ENCODE data around the gene GPR61. TPM values are rescaled to one million over a fixed set of nuclear protein-coding genes. Genes with fewer than 3 reads are reported as not detected.

The GPR61 gene
- total RNA-seq, 1 donor from 2014 or later = not detected

DNA sequence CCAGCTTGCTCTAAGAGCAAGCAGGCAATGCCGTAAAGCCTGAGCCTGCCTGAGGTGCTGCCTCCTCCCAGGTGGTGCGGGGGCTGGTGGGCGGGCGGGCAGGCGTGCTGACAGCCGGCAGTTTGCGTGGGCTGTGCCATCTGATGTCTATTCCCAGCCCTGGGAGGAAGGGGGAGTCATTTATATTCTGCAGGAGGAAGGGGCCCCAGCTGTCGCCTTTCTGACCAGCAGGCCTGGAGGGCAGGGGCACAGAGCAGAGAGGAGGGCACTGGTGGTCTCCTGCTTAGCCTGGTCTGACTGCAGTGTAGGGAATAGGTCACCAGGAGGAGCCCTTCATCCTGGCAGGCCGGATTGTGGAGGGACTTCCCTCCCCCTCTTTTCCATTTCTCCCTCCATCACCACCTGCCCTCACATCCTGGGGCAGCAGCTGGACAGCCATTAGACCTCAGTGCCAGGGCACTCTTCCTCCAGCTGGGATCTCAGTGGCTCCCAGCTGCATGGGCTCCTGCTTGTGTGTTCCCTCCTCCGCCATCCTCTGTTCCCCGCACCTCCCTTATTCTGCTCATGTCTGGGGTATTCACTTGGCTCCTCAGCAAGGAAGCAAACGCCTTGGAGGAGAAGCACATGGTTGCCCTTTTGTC, 41.4 kb upstream of the GPR61 start:
- Mint-ChIP-seq H3K4me1 (ENCODE audit: unreplicated experiment) (peaks cover 2% of the 10 kb centered on the region), H3K36me3 (ENCODE audit: low read depth, unreplicated experiment) (peaks cover 13% of the 10 kb centered on the region), H3K9me3 (ENCODE audit: unreplicated experiment) (no peaks in the 10 kb centered on the region), H3K27me3 (ENCODE audit: unreplicated experiment) (peaks cover 2% of the 10 kb centered on the region), H3K4me3 (ENCODE audit: unreplicated experiment) (no peak overlapping the region), H3K27ac (ENCODE audit: unreplicated experiment) (no peak overlapping the region)
- TF ChIP-seq, protein P1, sequence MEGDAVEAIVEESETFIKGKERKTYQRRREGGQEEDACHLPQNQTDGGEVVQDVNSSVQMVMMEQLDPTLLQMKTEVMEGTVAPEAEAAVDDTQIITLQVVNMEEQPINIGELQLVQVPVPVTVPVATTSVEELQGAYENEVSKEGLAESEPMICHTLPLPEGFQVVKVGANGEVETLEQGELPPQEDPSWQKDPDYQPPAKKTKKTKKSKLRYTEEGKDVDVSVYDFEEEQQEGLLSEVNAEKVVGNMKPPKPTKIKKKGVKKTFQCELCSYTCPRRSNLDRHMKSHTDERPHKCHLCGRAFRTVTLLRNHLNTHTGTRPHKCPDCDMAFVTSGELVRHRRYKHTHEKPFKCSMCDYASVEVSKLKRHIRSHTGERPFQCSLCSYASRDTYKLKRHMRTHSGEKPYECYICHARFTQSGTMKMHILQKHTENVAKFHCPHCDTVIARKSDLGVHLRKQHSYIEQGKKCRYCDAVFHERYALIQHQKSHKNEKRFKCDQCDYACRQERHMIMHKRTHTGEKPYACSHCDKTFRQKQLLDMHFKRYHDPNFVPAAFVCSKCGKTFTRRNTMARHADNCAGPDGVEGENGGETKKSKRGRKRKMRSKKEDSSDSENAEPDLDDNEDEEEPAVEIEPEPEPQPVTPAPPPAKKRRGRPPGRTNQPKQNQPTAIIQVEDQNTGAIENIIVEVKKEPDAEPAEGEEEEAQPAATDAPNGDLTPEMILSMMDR (IDR thresholded peaks at IDR 0.05; ENCODE audit: unreplicated experiment) = peak; percentile 61
- peak; percentile 69 for DNase-seq (ENCODE audit: low spot score)

DNA sequence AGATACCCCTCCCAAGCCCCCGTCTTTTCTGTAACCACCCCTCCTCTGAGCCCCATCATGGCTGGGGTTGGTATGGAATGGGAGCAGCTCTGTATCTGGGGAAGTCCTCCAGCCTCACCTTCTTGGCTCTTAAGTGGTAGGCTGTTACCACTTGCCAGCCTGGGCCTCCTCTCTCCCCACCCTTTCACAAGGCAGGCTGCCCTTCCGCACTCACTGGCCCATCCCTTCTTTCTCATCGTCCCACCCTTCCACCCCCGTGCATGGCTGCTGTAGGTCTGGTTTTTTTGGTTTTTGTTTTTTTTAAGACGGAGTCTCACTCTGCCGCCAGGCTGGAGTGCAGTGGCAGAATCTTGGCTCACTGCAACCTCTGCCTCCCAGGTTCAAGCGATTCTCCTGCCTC, 40.6 kb upstream of the GPR61 start:
- Mint-ChIP-seq H3K4me3 (ENCODE audit: unreplicated experiment) (no peak overlapping the region), H3K4me1 (ENCODE audit: unreplicated experiment) (peaks cover 2% of the 10 kb centered on the region), H3K27ac (ENCODE audit: unreplicated experiment) (no peak overlapping the region), H3K27me3 (ENCODE audit: unreplicated experiment) (peaks cover 2% of the 10 kb centered on the region), H3K9me3 (ENCODE audit: unreplicated experiment) (no peaks in the 10 kb centered on the region), H3K36me3 (ENCODE audit: low read depth, unreplicated experiment) (peaks cover 13% of the 10 kb centered on the region)
- no peak for DNase-seq (ENCODE audit: low spot score)
- TF ChIP-seq, protein P1 (IDR thresholded peaks at IDR 0.05; ENCODE audit: unreplicated experiment) = no peak

DNA sequence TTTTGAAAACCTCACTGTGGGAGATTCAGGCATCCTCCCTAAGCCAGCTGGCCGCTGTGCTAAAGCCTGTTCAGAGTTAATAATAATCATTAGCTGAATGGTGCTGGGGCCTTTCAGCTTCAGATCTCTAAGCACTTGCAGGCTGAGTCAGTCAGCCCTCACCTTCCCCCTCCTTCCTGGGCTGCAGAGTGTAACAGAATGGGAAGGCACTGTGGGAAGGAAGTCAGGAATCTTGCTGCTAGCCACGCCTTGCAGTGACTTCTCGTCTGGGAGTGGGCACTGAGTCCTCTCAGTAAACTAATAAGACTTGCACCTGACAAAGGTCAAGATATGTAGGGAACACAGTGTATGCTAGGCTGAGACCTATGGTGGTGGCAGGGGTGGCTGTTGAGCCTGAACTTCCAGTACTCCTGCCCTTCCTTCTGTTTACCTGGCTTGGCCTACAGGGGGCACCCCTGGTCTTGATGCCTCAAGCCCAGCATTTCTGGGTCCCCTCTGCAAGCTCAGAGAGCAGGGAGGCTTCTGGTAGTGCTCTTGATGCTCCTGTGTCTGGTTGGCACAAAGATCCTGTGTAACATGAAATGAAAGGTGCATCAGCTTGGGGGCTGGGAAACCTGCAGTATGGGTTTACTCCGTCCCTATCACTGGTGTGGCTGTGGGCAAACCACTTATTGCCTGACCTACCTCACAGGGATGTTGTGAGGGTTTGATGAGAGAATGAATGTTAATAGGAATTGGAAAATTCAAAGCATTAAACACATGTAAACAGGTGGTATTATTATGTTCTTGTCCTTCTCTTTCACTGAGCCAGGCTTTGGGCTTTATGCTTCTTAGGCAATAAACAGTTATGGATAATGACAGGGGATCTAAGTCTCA, 39.8 kb upstream of the GPR61 start:
- TF ChIP-seq, protein P1 (IDR thresholded peaks at IDR 0.05; ENCODE audit: unreplicated experiment) = peak; percentile 64
- peaks cover 2% of the 10 kb centered on the region for H3K27me3 Mint-ChIP-seq (ENCODE audit: unreplicated experiment)
- H3K27ac Mint-ChIP-seq (ENCODE audit: unreplicated experiment) = no peak overlapping the region
- H3K4me3 Mint-ChIP-seq (ENCODE audit: unreplicated experiment) = no peak overlapping the region
- H3K9me3 Mint-ChIP-seq (ENCODE audit: unreplicated experiment) = no peaks in the 10 kb centered on the region
- peaks cover 13% of the 10 kb centered on the region for H3K36me3 Mint-ChIP-seq (ENCODE audit: low read depth, unreplicated experiment)
- DNase-seq (ENCODE audit: low spot score) = peak; percentile 62
- H3K4me1 Mint-ChIP-seq (ENCODE audit: unreplicated experiment) = peaks cover 2% of the 10 kb centered on the region

DNA sequence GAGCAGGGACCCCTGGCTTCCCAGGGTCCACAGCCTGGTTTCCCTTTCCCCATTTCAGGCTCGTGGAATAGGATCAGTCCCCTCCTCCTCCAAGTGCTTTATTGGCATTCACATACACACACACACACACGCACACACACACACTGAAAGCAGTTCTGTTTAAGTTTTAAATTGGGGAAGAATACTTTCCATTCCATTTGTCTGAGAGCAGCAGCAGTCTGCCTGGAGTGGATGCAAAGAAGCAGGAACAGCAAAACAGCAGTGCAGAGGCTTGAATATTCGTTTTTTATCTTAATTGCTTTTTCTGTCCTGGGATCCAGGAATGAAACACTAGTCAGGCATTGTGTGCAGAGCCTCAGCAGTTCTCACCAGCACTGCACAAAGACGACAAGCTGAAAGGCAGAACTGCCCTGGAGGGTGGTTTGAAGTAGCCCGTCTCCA, 38.7 kb upstream of the GPR61 start:
- Mint-ChIP-seq H3K4me3 (ENCODE audit: unreplicated experiment) (no peak overlapping the region), H3K9me3 (ENCODE audit: unreplicated experiment) (no peaks in the 10 kb centered on the region), H3K4me1 (ENCODE audit: unreplicated experiment) (peaks cover 2% of the 10 kb centered on the region), H3K36me3 (ENCODE audit: low read depth, unreplicated experiment) (peaks cover 13% of the 10 kb centered on the region), H3K27ac (ENCODE audit: unreplicated experiment) (no peak overlapping the region), H3K27me3 (ENCODE audit: unreplicated experiment) (peaks cover 2% of the 10 kb centered on the region)
- DNase-seq (ENCODE audit: low spot score) = no peak
- TF ChIP-seq, protein P1 (IDR thresholded peaks at IDR 0.05; ENCODE audit: unreplicated experiment) = no peak
